HG03354 (cell line): ENCODE measurements around the gene KIF1A.
"Not testable (repeated sequence)": the region's sequence is repeated elsewhere in the genome, so short reads cannot be mapped to it uniquely, and the experiment has no call there.

Source experiments
- ATAC-seq: cut with Tn5 transposase; IDR thresholded peaks from one replicate; pipeline ENCODE4 v1.9.1; 2021; ENCODE audit warnings: mild to moderate bottlenecking; ENCODE audit not compliant: unreplicated experiment, poor library complexity, severe bottlenecking

Gene KIF1A

DNA sequence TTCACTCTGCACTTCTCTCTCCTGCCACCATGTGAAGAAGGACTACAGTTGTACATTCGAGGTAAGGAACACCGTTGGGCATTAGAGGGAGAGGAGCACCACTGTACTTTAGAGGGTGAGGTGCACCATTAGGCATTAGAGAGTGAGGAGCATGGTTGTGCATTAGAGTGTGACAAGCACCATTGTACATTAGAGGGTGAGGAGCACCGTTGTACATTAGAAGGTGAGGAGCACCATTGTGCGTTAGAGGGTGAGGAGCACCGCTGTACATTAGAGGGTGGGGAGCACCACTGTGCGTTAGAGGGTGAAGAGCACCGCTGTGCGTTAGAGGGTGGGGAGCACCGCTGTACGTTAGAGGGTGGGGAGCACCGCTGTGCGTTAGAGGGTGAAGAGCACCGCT lies 27.8 kb upstream of the KIF1A start:
- no peak for ATAC-seq

DNA sequence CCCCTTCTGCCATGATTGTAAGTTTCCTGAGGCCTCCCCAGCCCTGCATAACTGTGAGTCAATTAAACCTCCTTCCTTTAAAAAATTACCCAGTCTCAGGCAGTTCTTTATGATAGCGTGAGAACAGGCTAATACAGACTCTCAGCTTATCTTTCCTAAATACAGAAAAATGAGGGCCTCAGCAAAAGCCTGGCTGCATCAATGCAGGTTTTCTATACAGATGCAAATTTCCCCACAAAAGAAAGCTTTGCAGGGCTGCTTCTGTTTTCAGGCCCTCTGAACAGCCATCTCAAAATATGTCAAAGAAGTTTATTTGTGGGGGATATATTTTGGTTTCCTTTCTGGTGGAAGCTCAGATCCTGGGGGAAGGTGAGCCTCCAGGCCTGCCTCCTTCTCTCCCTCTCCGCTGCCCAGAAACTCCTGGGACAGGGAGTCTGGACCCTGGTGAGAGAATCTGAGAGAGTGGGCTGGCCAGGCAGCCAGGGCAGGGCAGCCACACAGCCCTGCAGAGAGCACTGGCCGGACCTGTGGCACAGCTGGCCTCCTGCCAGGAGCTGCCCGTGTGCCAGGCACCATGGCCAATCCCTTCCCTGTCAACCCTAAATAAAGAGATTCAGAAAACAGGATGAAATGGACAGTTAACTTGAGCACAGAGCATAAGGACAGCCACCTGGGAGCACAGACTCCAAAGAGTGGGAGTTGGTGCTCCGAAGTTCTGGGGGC lies 27.0 kb upstream of the KIF1A start:
- no peak for ATAC-seq

DNA sequence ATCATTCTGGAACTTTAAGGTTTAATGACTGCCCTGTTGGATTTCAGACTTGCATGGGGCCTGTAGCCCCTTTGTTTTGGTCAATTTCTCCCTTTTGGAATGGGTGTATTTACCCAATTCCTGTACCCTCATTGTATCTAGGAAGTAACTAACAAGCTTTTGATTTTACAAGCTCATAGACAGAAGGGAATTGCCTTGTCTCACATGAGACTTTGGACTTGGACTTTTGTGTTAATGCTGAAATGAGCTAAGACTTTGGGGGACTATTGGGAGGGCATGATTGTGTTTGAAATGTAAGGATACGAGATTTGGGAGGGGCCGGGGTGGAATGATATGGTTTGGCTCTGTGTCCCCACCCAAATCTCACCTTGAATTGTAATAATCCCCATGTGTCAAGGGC lies 26.3 kb upstream of the KIF1A start:
- not testable (repeated sequence) for ATAC-seq

DNA sequence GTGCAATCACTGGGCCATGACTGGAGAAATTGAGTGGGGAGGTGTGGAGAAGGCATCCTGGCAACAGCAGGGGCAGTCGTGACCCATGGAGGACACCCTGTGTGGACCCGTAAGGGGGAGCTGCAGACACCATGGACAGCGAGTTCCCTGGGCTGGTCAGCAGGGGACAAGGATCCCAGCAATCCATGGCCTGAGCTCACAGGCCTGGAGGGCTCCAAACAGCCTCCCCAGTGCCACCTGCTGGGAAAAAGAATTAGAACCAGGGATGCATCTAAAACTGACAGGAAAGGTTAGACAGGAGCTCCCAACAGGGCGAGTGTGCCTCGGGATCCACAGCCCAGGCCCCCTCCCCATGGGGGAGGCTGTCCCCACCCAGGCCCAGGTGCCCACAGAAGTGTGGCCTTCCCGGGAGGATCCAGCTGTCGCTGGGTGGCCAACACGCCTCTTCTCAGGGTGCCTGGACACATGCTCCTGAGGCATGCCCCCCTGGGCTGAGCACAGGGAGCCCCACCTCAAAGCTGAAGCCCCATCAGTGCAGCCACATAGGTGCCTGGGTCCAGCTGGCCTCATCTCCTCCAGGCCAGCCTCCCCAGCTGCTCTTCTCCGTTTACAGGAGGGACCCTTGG lies 20.5 kb upstream of the KIF1A start:
- ATAC-seq = no peak

DNA sequence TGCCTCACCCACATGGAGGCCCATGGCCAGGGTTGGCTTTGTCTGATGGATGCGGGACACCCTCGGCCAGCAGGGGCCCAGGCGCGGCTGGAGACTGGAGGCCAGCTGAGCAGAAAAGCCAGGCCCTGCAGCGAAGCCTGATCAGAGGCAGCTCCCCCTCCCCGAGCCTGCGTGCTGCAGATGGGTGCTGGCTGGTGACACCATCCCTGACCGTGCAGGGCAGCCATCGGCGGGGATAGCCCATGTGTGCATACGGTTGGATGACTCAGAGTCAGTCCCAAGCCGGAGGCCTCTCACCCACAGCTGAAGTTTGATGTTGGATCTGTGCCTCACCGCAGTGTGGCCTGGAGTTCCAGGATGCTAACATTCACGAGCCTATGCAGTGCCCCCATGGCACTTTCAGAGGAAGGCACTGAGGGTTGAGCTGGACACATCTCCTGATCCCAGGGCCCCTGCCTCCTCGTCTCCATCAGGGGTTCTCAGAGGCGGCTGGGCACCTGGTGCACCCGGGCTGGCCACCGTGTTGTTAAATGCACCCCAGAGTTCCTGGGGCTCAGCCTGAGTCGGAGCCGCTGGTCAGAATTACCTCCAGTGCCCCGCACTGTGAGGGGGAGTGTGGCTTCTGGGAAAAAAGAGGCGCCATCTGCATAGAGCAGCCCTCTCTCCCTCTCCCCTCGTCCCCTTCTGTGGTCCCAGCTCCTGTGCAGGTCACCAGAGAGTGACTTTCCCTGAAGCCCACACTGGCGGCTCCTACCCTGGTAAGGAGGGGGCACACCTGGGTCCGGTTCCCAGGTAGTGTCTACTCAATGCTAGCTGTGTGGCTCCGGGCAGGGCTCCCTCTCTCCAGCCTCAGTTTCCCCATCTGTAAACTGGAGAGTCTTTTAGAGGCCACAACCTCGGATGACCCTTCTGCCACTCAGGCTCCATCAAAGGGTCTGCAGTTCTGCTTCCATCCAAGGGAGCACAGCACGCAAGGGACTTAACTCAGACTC lies 19.4 kb upstream of the KIF1A start:
- ATAC-seq = no peak

DNA sequence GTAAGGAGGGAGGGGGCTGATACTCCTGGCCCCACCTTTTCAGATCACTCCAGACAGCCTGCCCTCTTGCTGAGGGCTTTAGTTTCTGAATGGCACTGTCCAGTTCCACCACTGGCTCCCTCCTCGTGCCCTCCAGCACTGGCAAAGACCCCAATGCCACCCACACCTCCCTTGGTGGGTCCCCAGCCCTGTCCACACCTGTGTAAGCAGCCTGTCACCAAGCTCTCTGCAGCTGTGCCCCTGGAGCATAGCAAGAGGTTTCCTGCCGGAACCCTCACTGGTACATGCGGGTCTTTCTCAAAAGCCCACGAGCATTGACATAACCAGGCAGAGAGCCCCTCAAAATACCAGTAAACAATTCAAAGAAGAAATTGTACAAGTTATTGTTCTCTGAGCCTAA lies 17.6 kb upstream of the KIF1A start:
- no peak for ATAC-seq

DNA sequence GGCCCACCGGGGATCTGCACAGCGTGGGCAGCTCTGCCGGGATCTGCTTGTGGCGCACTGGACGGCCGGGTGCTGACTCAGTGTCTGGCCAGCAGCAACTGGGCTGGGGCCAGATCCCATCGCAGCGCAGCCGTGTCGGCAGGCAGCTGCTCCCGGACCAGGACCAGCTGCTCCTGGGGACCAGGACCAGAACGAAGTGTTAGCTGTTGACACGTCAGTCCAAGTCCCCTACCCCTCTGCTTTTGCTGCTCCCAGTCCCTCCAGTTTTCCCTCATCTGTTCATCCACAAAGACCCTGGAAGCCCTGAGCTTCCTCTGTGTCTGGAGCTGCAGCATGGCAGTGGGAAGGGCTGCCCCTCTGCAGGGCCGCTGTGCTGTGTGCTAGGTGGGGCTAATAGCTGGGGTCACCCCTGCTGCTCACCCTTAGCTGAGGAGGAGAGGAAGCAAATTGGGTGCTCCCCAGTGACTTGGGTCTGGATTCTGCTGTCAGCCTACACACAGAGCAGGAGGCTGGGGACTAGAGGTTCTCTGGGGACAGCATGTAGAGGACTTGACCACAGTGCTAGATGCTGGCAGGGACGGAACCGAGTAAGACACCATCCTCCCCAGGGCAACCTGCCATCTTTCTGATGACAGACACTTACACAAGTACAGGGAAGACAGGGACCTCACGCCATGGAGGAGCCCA lies 16.9 kb upstream of the KIF1A start:
- no peak for ATAC-seq

DNA sequence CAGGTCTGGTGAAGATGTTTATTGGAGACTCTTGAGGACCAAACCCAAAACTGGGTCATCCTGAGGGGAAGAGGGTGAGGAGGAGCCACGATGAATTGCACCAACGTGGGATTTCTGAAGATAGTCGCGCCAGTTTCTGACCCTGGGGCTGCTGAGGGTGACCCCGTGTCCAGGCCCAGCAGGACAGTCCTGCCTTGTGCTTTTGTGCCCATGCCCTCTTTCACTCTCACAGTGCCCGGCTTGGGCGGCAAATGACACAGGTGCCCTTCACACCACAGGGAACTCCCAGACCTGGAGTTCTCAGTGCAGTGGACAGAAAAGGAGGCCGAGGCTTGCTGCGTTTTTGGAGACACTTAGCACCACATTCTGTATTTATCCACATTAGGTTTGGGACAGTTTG lies 15.5 kb upstream of the KIF1A start:
- no peak for ATAC-seq

DNA sequence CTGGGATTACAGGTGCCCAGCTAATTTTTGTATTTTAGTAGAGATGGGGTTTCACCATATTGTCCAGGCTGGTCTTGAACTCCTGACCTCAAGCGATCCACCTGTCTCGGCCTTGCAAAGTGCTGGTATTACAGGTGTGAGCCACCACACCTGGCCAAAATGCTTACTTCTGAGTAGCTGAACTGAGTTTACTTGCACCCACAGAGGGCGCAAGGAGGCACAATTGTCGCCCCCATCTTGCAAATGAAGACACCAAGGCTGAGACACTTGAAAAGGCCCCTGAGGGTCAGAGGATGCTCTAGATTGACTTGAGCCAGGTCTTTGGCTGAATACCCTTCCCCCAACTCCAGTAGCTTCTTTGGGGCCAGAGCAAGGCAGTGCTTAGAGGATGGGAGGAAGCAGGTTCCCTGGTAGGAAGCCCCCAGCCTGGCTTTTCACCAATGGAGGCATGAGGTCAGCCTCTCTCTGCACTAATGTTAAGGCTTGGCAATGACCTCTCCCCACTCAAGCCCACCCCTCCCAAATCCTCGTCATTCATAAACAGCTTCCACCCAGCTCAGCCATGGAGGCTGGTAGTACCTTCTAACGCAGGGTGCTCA lies 14.5 kb upstream of the KIF1A start:
- ATAC-seq = no peak

DNA sequence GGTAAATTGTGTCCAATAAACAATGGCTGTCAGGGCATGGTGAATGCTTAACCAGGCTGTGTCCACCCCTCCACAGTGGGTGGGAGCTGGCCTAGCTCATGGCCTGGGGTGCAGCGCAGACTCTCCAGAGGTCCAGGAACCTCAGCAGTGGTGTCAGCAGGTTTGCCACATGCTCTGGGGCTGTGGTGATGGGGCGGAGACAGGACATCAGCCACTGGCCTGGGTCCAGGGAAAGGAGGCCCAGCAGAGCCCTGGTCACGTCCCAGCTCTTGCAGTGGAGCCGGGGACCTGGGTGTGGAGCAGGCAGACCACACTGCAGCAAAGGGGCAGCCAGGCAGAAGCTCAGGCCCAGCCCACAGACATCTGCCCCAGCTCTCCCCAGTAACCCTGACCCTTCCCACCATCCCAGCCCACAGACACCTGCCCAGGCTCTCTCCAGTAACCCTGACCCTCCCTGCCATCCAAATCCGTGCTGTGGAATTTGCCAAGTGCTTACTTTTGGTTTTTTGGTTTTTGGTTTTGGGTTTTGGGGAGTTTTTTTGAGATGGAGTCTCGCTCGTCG lies 13.8 kb upstream of the KIF1A start:
- no peak for ATAC-seq

DNA sequence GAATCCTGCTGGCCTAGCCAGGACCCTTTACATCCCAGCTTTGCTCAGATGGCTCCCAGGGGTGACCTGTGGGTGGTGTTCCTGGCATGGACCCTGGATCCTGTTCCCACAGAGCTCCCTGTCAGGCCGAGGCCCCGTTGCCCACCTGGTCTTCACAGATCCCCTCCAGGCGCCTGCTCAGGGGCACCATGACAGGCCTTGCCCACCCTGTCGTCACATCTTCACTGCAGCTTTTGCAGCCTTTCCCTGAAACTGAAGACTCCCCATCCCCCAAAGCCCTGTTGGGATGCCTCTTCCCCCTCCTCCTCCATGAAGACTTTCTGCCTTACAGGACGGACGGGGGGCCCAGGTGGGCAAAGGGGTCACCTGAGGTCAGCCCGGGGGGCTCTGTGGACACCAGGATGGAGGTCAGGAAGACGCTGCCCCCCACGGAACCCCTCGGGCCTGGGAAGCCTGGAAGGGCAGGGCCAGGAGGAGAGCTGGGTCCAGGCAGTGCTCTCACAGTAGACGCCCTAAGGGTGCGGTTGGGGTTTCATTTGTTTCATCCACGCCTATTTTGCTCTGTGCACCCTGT lies 13.0 kb upstream of the KIF1A start:
- ATAC-seq = no peak

DNA sequence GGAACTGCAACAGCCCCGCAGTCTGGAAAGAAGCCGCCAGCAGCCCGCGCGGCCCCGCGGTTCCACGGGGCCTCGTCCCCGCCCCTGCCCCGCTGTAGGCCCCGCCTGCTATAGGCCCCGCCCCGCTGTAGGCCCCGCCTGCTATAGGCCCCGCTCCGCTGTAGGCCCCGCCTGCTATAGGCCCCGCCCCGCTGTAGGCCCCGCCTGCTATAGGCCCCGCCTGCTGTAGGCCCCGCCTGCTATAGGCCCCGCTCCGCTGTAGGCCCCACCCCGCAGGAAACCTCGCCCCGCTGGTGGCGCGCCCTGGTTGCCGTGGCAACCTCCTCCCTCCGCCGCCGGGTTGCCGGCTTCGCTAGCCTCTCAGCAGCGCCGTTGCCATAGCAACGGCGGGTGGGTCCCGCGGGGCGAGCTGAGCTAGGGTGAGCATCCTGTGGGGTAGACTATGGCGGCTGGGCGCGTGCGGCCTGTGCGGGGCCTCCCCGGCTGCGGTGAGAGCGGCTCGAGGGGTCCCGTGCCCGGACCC lies 12.2 kb upstream of the KIF1A start:
- ATAC-seq = peak; percentile 92

DNA sequence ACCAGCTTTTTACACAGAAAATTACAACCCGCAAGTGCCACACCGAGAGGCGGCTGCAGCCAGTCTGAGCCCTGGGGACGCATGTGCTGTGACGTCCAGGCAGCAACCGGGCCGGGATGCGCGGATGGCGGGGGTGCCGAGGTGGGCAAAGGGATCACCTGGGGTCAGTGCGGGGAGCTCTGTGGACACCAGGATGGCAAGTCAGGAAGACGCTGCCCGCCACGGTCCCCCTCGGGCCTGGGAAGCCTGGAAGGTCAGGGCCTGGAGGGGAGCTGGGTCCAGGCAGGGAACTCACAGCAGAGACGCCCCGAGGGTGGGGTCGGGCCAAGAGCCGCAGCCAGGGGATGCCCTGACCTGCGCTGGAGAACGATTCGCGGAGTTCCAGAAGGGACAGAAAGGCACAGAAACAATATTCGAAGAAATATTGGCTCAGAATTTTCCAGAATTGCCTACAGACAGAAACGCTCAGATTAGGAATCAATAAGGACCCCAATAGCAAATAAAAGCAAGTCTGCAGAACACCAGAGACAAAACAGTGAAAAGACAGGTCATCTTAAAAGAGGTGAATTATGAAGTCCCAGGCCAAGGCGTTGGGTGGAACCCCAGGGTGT lies 11.7 kb upstream of the KIF1A start:
- no peak for ATAC-seq

DNA sequence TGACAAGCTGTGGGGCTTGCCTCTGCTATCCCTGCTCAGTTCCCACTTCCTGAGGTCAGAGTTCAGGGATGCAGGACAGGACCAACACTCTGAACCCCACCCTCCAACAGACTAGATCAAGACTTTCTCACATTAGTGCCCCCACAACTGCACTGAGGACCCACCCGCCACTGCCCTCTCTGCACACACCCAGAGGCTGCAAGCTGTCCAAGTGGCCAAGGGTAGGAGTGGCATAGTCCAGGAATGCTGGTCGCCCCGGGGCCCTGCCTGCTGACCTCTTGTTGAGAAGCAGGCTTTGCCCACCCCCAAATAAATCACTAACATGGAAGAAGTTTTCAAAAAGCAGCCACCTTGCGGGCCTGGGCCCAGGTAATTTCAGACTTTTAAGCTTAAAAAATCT lies 5.5 kb upstream of the KIF1A start:
- ATAC-seq = no peak

DNA sequence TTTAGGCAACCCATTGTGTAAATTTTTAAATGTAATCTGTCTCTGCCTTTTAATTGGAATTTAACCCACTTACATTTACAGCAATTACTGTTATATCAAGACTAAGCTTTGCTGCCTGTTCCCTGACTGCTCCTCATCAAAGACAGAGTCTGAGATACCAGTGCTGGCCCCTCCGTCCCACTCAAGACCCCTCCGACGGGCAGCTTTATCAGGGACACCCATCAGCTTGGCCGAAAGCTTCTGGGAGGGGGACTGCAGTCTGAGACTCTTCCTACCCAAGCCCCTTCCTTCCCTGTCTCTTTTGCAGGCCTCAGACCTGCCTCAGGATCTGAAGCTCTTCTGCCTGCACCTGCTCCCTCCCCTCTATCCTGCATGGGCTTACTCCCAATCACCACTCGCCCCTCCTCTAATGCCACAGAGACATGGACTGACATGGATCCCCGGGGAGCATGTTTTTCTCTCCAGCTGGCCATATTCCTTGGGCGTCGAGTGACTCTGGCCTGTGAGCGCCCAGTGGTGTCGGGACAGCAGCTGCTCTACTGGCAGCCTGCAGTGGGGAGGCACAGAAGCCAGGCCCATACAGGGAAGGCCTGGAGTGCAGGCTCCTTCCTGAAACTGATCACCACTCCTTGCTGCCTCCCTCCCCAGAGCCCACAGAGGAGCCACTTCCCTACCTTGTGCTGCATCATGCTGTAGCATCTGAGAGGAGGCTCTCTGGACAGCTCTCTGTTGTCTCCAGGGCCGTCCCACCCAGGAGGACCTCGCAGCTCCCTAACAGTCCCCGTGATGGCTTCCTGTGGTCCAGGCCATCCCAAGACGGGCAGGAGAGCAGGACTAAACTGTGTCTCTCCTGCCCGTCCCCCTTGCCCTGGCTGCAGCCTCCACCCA lies 3.7 kb upstream of the KIF1A start:
- no peak for ATAC-seq

DNA sequence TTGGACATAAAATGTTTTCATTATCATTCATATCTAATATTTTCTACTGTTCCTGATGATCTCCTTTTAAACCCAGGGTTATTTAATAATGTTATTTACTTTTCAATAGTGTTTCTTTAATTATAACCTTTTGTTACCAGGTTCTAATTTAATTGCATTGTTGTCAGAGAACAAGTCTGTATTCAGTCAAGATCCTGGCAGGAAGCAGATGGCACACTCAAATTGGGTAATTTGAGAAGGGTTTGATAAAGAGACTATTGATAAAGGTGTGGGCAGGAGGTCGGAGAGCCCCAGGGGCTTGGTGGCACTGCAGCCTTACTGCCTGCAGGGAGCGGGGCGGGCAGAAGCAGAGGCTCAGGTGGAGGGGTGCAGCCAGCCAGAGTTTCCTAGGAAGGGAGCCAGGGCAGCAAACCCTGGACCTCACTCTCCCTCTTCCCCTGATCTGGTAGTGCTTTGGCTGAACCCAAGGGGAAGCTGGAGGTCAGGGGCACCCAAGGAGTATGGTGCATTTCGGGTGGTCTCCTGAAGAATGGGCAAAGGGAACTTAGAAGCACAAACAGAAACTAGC lies 2.3 kb upstream of the KIF1A start:
- ATAC-seq = no peak

DNA sequence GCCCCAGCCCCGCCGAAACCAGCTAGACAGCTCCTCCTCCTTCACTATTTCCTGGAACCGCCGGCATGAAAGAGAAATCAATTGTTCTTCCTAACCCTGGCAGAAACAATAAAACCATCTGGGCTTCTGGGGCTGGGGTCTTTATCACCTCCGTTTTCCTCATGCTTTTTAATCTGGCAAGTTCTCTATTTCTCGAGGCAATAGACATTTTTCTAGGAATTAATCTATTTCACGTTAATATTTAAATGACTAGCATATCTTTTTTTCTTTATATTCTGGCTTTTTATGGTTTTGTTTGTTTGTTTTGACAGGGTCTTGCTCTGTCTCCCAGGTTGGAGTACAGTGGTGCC lies 1.4 kb upstream of the KIF1A start:
- no peak for ATAC-seq
